ENCODE results near the gene IRF1. TPM values are rescaled to one million over a fixed set of nuclear protein-coding genes. Genes with fewer than 3 reads are reported as not detected.

Gene IRF1
- total and polyA plus RNA-seq, 4 donors = 32.9 to 141 (median 68.5) TPM

GRCh38 chr5:132473668-132474067, 16.9 kb downstream of the IRF1 start:
- ATAC-seq (ENCODE audit: insufficient read depth, low FRiP score) = no peak
- 91 to 95% methylated on average over 1 of the region's 1 CpG for WGBS, 2 donors
- peaks cover 0 to 9% (median under 1%) of the 10 kb centered on the region in 4 donors for H3K36me3 ChIP-seq (ENCODE audit: control insufficient read depth in 4 of 4, insufficient read depth in 4 of 4, low read length in 4 of 4)
- no peak for DNase-seq
- no peaks in the 10 kb centered on the region for H3K27me3 ChIP-seq (ENCODE audit: control insufficient read depth in 3 of 3, insufficient read depth in 3 of 3, low read length in 2 of 3)
- peaks cover 0 to 19% (median 16%) of the 10 kb centered on the region in 5 donors for H3K4me1 ChIP-seq (ENCODE audit: control insufficient read depth in 5 of 5, insufficient read depth in 5 of 5, low read length in 5 of 5)
- no peak overlapping the region for H3K4me3 ChIP-seq
- TF ChIP-seq, protein P1, sequence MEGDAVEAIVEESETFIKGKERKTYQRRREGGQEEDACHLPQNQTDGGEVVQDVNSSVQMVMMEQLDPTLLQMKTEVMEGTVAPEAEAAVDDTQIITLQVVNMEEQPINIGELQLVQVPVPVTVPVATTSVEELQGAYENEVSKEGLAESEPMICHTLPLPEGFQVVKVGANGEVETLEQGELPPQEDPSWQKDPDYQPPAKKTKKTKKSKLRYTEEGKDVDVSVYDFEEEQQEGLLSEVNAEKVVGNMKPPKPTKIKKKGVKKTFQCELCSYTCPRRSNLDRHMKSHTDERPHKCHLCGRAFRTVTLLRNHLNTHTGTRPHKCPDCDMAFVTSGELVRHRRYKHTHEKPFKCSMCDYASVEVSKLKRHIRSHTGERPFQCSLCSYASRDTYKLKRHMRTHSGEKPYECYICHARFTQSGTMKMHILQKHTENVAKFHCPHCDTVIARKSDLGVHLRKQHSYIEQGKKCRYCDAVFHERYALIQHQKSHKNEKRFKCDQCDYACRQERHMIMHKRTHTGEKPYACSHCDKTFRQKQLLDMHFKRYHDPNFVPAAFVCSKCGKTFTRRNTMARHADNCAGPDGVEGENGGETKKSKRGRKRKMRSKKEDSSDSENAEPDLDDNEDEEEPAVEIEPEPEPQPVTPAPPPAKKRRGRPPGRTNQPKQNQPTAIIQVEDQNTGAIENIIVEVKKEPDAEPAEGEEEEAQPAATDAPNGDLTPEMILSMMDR (IDR thresholded peaks at IDR 0.05; ENCODE audit: control extremely low read depth, extremely low read depth) = no peak
- no peak overlapping the region for H3K9ac ChIP-seq (ENCODE audit: insufficient read depth in 1 of 2, low read length in 2 of 2)
- no peaks in the 10 kb centered on the region for H3K9me3 ChIP-seq (ENCODE audit: control insufficient read depth in 4 of 4, insufficient read depth in 3 of 4, low read length in 3 of 4)
- peak overlapping the region; percentile 9 to 18 for H3K27ac ChIP-seq (ENCODE audit: low read depth in 1 of 2, low read length in 1 of 2)

DNA sequence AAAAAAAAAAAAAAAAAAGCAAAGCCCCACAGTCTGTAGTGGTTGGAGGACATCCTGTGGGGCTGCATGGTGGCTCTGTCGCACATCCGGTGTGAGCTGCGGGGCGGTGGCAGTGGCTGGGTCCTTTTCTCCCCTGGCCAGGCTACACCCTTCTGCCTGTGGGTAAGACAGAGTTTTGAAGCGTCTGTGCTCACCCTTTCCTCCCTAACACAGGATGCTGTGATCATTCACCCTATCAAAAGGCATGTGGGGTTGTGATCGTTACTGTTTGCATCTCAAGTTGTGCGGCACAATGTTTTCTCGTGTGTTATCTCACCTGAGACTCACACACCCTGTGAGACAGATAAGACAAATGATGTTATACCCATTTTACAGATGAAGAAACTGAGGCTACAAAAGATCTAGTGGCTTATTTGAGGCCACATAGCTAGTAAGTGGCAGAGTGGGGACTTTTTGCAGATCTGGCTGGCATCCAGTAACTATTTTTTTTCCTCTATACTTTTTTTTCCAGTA, 17.5 kb downstream of the IRF1 start:
- Histone ChIP-seq H3K9ac (ENCODE audit: insufficient read depth in 1 of 2, low read length in 2 of 2) (no peak overlapping the region), H3K27ac (ENCODE audit: low read depth in 1 of 2, low read length in 1 of 2) (peak overlapping the region; percentile 18 to 26), H3K4me1 (ENCODE audit: control insufficient read depth in 5 of 5, insufficient read depth in 5 of 5, low read length in 5 of 5) (peaks cover 0 to 16% (median 13%) of the 10 kb centered on the region in 5 donors), H3K36me3 (ENCODE audit: control insufficient read depth in 4 of 4, insufficient read depth in 4 of 4, low read length in 4 of 4) (peaks cover 0 to 9% (median under 1%) of the 10 kb centered on the region in 4 donors), H3K27me3 (ENCODE audit: control insufficient read depth in 3 of 3, insufficient read depth in 3 of 3, low read length in 2 of 3) (no peaks in the 10 kb centered on the region), H3K4me3 (no peak overlapping the region), H3K9me3 (ENCODE audit: control insufficient read depth in 4 of 4, insufficient read depth in 3 of 4, low read length in 3 of 4) (no peaks in the 10 kb centered on the region)
- 55 to 71% methylated on average over 8 of the region's 8 CpGs for WGBS, 2 donors
- ATAC-seq (ENCODE audit: insufficient read depth, low FRiP score) = no peak
- TF ChIP-seq, protein P1 (IDR thresholded peaks at IDR 0.05; ENCODE audit: control extremely low read depth, extremely low read depth) = no peak
- no peak for DNase-seq

DNA sequence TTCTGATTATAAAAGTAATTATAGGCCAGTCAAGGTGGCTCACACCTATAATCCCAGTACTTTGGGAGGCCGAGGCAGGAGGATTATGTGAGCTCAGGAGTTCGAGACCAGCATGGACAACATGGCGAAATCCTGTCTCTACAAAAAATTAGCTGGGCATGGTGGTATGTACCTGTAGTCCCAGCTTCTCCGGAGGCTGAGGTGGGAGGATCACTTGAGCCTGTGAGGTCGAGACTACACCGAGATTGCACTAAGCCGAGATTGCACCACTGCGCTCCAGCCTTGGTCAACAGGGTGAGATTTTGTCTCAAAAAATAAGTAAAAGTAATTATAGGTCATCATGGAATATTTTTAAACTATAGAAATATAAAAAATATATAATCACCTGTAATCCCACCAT, 18.1 kb downstream of the IRF1 start:
- no peak for ATAC-seq (ENCODE audit: insufficient read depth, low FRiP score)
- Histone ChIP-seq H3K4me3 (no peak overlapping the region), H3K4me1 (ENCODE audit: control insufficient read depth in 5 of 5, insufficient read depth in 5 of 5, low read length in 5 of 5) (peaks cover 0 to 18% (median 13%) of the 10 kb centered on the region in 5 donors), H3K9ac (ENCODE audit: insufficient read depth in 1 of 2, low read length in 2 of 2) (no peak overlapping the region), H3K27me3 (ENCODE audit: control insufficient read depth in 3 of 3, insufficient read depth in 3 of 3, low read length in 2 of 3) (no peaks in the 10 kb centered on the region), H3K27ac (ENCODE audit: low read depth in 1 of 2, low read length in 1 of 2) (no peak overlapping the region), H3K9me3 (ENCODE audit: control insufficient read depth in 4 of 4, insufficient read depth in 3 of 4, low read length in 3 of 4) (no peaks in the 10 kb centered on the region), H3K36me3 (ENCODE audit: control insufficient read depth in 4 of 4, insufficient read depth in 4 of 4, low read length in 4 of 4) (peaks cover 0 to 7% (median under 1%) of the 10 kb centered on the region in 4 donors)
- 83 to 88% methylated on average over 8 of the region's 8 CpGs for WGBS, 2 donors
- TF ChIP-seq, protein P1 (IDR thresholded peaks at IDR 0.05; ENCODE audit: control extremely low read depth, extremely low read depth) = no peak
- DNase-seq = no peak

- Histone ChIP-seq H3K4me3 (no peak overlapping the region), H3K27me3 (ENCODE audit: control insufficient read depth in 3 of 3, insufficient read depth in 3 of 3, low read length in 2 of 3) (no peaks in the 10 kb centered on the region), H3K4me1 (ENCODE audit: control insufficient read depth in 5 of 5, insufficient read depth in 5 of 5, low read length in 5 of 5) (peaks cover 0 to 20% (median 13%) of the 10 kb centered on the region in 5 donors), H3K9me3 (ENCODE audit: control insufficient read depth in 4 of 4, insufficient read depth in 3 of 4, low read length in 3 of 4) (no peaks in the 10 kb centered on the region), H3K36me3 (ENCODE audit: control insufficient read depth in 4 of 4, insufficient read depth in 4 of 4, low read length in 4 of 4) (peaks cover 0 to 7% (median under 1%) of the 10 kb centered on the region in 4 donors), H3K9ac (ENCODE audit: insufficient read depth in 1 of 2, low read length in 2 of 2) (no peak overlapping the region), H3K27ac (ENCODE audit: low read depth in 1 of 2, low read length in 1 of 2) (no peak overlapping the region)
- WGBS, 2 donors = 91 to 92% methylated on average over 7 of the region's 7 CpGs
- ATAC-seq (ENCODE audit: insufficient read depth, low FRiP score) (no peak), DNase-seq (no peak)
- TF ChIP-seq, protein P1 (IDR thresholded peaks at IDR 0.05; ENCODE audit: control extremely low read depth, extremely low read depth) = no peak
Measured at GRCh38 chr5:132471944-132472343, 18.6 kb downstream of the IRF1 start.

All from lung (tissue), 12 donors.